Measurements from ENCODE around the gene CYB5RL.

- no peak for TF ChIP-seq POLR2A (IDR thresholded peaks at IDR 0.05)
- TF ChIP-seq, protein P1, sequence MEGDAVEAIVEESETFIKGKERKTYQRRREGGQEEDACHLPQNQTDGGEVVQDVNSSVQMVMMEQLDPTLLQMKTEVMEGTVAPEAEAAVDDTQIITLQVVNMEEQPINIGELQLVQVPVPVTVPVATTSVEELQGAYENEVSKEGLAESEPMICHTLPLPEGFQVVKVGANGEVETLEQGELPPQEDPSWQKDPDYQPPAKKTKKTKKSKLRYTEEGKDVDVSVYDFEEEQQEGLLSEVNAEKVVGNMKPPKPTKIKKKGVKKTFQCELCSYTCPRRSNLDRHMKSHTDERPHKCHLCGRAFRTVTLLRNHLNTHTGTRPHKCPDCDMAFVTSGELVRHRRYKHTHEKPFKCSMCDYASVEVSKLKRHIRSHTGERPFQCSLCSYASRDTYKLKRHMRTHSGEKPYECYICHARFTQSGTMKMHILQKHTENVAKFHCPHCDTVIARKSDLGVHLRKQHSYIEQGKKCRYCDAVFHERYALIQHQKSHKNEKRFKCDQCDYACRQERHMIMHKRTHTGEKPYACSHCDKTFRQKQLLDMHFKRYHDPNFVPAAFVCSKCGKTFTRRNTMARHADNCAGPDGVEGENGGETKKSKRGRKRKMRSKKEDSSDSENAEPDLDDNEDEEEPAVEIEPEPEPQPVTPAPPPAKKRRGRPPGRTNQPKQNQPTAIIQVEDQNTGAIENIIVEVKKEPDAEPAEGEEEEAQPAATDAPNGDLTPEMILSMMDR (IDR thresholded peaks at IDR 0.05) = no peak
These were observed 9.3 kb downstream of the CYB5RL start for GRCh38 chr1:54190526-54190925.
